HG03095 (cell line): ENCODE measurements around the gene MCHR2.
A peak's percentile ranks its signal among the peaks of the same experiment; 100 is the strongest.

ENCODE experiments used
- ATAC-seq: cut with Tn5 transposase; IDR thresholded peaks from one replicate; pipeline ENCODE4 v1.9.1; 2021; ENCODE audit warnings: moderate library complexity; ENCODE audit not compliant: unreplicated experiment

MCHR2 gene

GRCh38 chr6:99905209-99906106, 88.6 kb downstream of the MCHR2 start:
- ATAC-seq: peak; percentile 91

- no peak for ATAC-seq
Measured at GRCh38 chr6:99901596-99902384, 92.2 kb downstream of the MCHR2 start.

- no peak for ATAC-seq
Measured at GRCh38 chr6:99894815-99895214, 99.2 kb downstream of the MCHR2 start.

- ATAC-seq: no peak
Measured at GRCh38 chr6:99887066-99887465, 107.0 kb downstream of the MCHR2 start.

- ATAC-seq: no peak
Measured at GRCh38 chr6:99885051-99885450, 109.0 kb downstream of the MCHR2 start.

GRCh38 chr6:99882128-99882702, 111.8 kb downstream of the MCHR2 start:
- ATAC-seq: no peak

GRCh38 chr6:99879431-99879830, 114.6 kb downstream of the MCHR2 start:
- ATAC-seq: no peak

- no peak for ATAC-seq
Measured at GRCh38 chr6:99875068-99875467, 119.0 kb downstream of the MCHR2 start.

GRCh38 chr6:99873084-99873483, 120.9 kb downstream of the MCHR2 start:
- no peak for ATAC-seq

- no peak for ATAC-seq
Measured at GRCh38 chr6:99871641-99872040, 122.4 kb downstream of the MCHR2 start.
